ENCODE measurements around the gene ARFGAP2. TPM values are rescaled to one million over a fixed set of nuclear protein-coding genes. Genes with fewer than 3 reads are reported as not detected.
A peak's percentile ranks its signal among the peaks of the same experiment; 100 is the strongest.

The ARFGAP2 gene
- total RNA-seq, 1 donor from 2014 or later, result 91.8 TPM

GRCh38 chr11:47148903-47149531 is 27.7 kb downstream of the ARFGAP2 start:
- DNase-seq (ENCODE audit: low spot score), result peak; percentile 33

GRCh38 chr11:47148270-47148669 is 28.4 kb downstream of the ARFGAP2 start:
- DNase-seq (ENCODE audit: low spot score), result no peak

- no peak for DNase-seq (ENCODE audit: low spot score)
Measured at GRCh38 chr11:47147681-47148080, 29.0 kb downstream of the ARFGAP2 start.

GRCh38 chr11:47147250-47147649 is 29.4 kb downstream of the ARFGAP2 start:
- DNase-seq (ENCODE audit: low spot score), result no peak

- DNase-seq (ENCODE audit: low spot score), result no peak
Measured at GRCh38 chr11:47144541-47144940, 32.1 kb downstream of the ARFGAP2 start.

GRCh38 chr11:47143322-47143721 is 33.4 kb downstream of the ARFGAP2 start:
- peak; percentile 65 for DNase-seq (ENCODE audit: low spot score)

- DNase-seq (ENCODE audit: low spot score), result no peak
Measured at GRCh38 chr11:47139878-47140277, 36.8 kb downstream of the ARFGAP2 start.

GRCh38 chr11:47137476-47137875 is 39.2 kb downstream of the ARFGAP2 start:
- DNase-seq (ENCODE audit: low spot score), result no peak

- DNase-seq (ENCODE audit: low spot score), result no peak
Measured at GRCh38 chr11:47136921-47137320, 39.8 kb downstream of the ARFGAP2 start.

GRCh38 chr11:47136327-47136726 is 40.4 kb downstream of the ARFGAP2 start:
- DNase-seq (ENCODE audit: low spot score), result no peak

- no peak for DNase-seq (ENCODE audit: low spot score)
Measured at GRCh38 chr11:47132981-47133380, 43.7 kb downstream of the ARFGAP2 start.

GRCh38 chr11:47132490-47132889 is 44.2 kb downstream of the ARFGAP2 start:
- no peak for DNase-seq (ENCODE audit: low spot score)

- no peak for DNase-seq (ENCODE audit: low spot score)
Measured at GRCh38 chr11:47131136-47131535, 45.5 kb downstream of the ARFGAP2 start.

GRCh38 chr11:47130543-47130942 is 46.1 kb downstream of the ARFGAP2 start:
- no peak for DNase-seq (ENCODE audit: low spot score)

- DNase-seq (ENCODE audit: low spot score), result no peak
Measured at GRCh38 chr11:47127213-47127612, 49.5 kb downstream of the ARFGAP2 start.

- no peak for DNase-seq (ENCODE audit: low spot score)
Measured at GRCh38 chr11:47125083-47125482, 51.6 kb downstream of the ARFGAP2 start.

GRCh38 chr11:47124675-47125074 is 52.0 kb downstream of the ARFGAP2 start:
- DNase-seq (ENCODE audit: low spot score), result no peak

- no peak for DNase-seq (ENCODE audit: low spot score)
Measured at GRCh38 chr11:47123094-47123493, 53.6 kb downstream of the ARFGAP2 start.

- DNase-seq (ENCODE audit: low spot score), result no peak
Measured at GRCh38 chr11:47121731-47122130, 54.9 kb downstream of the ARFGAP2 start.

- no peak for DNase-seq (ENCODE audit: low spot score)
Measured at GRCh38 chr11:47121056-47121455, 55.6 kb downstream of the ARFGAP2 start.

GRCh38 chr11:47118958-47119688 is 57.6 kb downstream of the ARFGAP2 start:
- peak; percentile 94 for DNase-seq (ENCODE audit: low spot score)

Measured in mucosa of gallbladder (tissue), 1 donor.